H1 (cell line): ENCODE results near the gene SLC35F3. TPM values are rescaled to one million over a fixed set of nuclear protein-coding genes. Genes with fewer than 3 reads are reported as not detected.

Experiments used
- CTCF ChIA-PET: fragments of 300-600 bp; sonication (Branson Sonifier 250); formaldehyde crosslinking; loops from one replicate; lab custom pipeline; 2021; ENCODE audit not compliant: partially characterized antibody; lab: Charles Lee
- POLR2A ChIA-PET: fragments of 300-600 bp; sonication (Branson Sonifier 250); formaldehyde crosslinking; loops from one replicate; lab custom pipeline; 2021; ENCODE audit warnings: inconsistent platforms; ENCODE audit not compliant: partially characterized antibody; lab: Charles Lee
- DNase-seq, 2 experiments: peaks; one replicate each; pipeline versions ENCODE4 v3.0.0 to v3.0.0-alpha.2; 2010 to 2022; ENCODE audit warnings: low spot score in 2 of 2, low read depth in 1 of 2, mixed read lengths in 1 of 2
- FAIRE-seq: peaks from 2 replicates; lab custom pipeline; 2011; peaks lifted over from hg19 to GRCh38; lab: Jason Lieb, UNC
- H2AFZ ChIP-seq: 2 replicates; pipeline ENCODE4 v1.8.1; 2012; ENCODE audit warnings: low read length, inconsistent platforms
- H2AK5ac ChIP-seq: 2 replicates; pipeline ENCODE4 v1.6.1; 2013; ENCODE audit warnings: low read depth, low read length
- H2BK120ac ChIP-seq: replicated peaks from 2 replicates; pipeline ENCODE3; 2013; ENCODE audit warnings: low read depth, low read length, inconsistent platforms
- H2BK12ac ChIP-seq: 2 replicates; pipeline ENCODE4 v1.6.1; 2013; ENCODE audit warnings: low read depth, low read length
- H2BK15ac ChIP-seq: 2 replicates; pipeline ENCODE4 v1.6.1; 2013; ENCODE audit warnings: low read length
- H2BK20ac ChIP-seq: 2 replicates; pipeline ENCODE4 v1.6.1; 2013; ENCODE audit warnings: low read length
- H2BK5ac ChIP-seq: 2 replicates; pipeline ENCODE4 v1.6.1; 2013; ENCODE audit warnings: low read depth, low read length
- H3K14ac ChIP-seq: 2 replicates; pipeline ENCODE4 v1.6.1; 2013; ENCODE audit warnings: inconsistent platforms; ENCODE audit not compliant: insufficient read length
- H3K18ac ChIP-seq: 2 replicates; pipeline ENCODE4 v1.6.1; 2013; ENCODE audit warnings: low read length; ENCODE audit errors: extremely low read depth
- H3K23ac ChIP-seq: 2 replicates; pipeline ENCODE4 v1.6.1; 2013; ENCODE audit warnings: inconsistent platforms; ENCODE audit not compliant: insufficient read length
- H3K23me2 ChIP-seq: 2 replicates; pipeline ENCODE4 v1.6.1; 2013; ENCODE audit warnings: low read depth, low read length
- H3K27ac ChIP-seq: 2 replicates; pipeline ENCODE4 v1.6.1; 2011; ENCODE audit warnings: low read depth, low read length, inconsistent platforms
- H3K27me3 ChIP-seq, 4 experiments: replicated peaks in 1 of 4; 1 replicate in 1 of 4; 2 replicates in 3 of 4; pipeline versions ENCODE4 v1.6.1 to v1.8.1; 2011 to 2013; ENCODE audit warnings: low read length in 3 of 4, mild to moderate bottlenecking in 3 of 4, inconsistent platforms in 2 of 4, mixed read lengths in 2 of 4, moderate library complexity in 1 of 4; ENCODE audit not compliant: control insufficient read depth in 3 of 4, insufficient read depth in 3 of 4; ENCODE audit errors: extremely low read depth in 1 of 4
- H3K36me3 ChIP-seq, 4 experiments: 2 replicates each; pipeline versions ENCODE4 v1.6.1 to v1.8.1; 2011 to 2013; ENCODE audit warnings: mild to moderate bottlenecking in 4 of 4, low read length in 3 of 4, moderate library complexity in 2 of 4, control low read depth in 1 of 4, inconsistent platforms in 1 of 4; ENCODE audit not compliant: insufficient read depth in 4 of 4, control insufficient read depth in 2 of 4
- H3K4ac ChIP-seq: replicated peaks from 2 replicates; pipeline ENCODE3; 2013; ENCODE audit warnings: low read length, low read depth, mixed read lengths, inconsistent platforms; ENCODE audit not compliant: insufficient read length
- H3K4me1 ChIP-seq, 4 experiments: replicated peaks in 1 of 4; 1 replicate in 1 of 4; 2 replicates in 3 of 4; pipeline versions ENCODE4 v1.6.1 to v1.8.1; 2011 to 2013; ENCODE audit warnings: low read length in 3 of 4, inconsistent platforms in 2 of 4, mixed read lengths in 1 of 4; ENCODE audit not compliant: insufficient read depth in 4 of 4, control insufficient read depth in 3 of 4
- H3K4me2 ChIP-seq, 2 experiments: 2 replicates each; pipeline versions ENCODE4 v1.6.1 to v1.8.1; 2011 to 2013; ENCODE audit warnings: low read depth in 2 of 2, low read length in 2 of 2, control low read depth in 1 of 2, inconsistent platforms in 1 of 2, mild to moderate bottlenecking in 1 of 2; ENCODE audit not compliant: insufficient read depth in 1 of 2
- H3K4me3 ChIP-seq, 4 experiments: fragments of 200-600, 300-600 bp in 1 of 4; sonication (generic), shearing (Covaris generic), sonication (Bioruptor Twin) in 1 of 4; 2 replicates each; pipeline versions ENCODE4 v1.5.1 to v1.8.1; 2011 to 2016; ENCODE audit warnings: low read length in 4 of 4, low read depth in 3 of 4, control low read depth in 2 of 4, inconsistent platforms in 2 of 4, mild to moderate bottlenecking in 2 of 4, mixed read lengths in 1 of 4, moderate library complexity in 1 of 4; ENCODE audit not compliant: insufficient read depth in 2 of 4; ENCODE audit errors: extremely low read depth in 1 of 4
- H3K56ac ChIP-seq: replicated peaks from 2 replicates; pipeline ENCODE3; 2013; ENCODE audit warnings: low read depth, mild to moderate bottlenecking, mixed read lengths, low read length, inconsistent platforms; ENCODE audit not compliant: insufficient read length
- H3K79me1 ChIP-seq: 2 replicates; pipeline ENCODE4 v1.6.1; 2013; ENCODE audit warnings: low read depth, low read length, control low read depth
- H3K79me2 ChIP-seq, 2 experiments: 2 replicates each; pipeline versions ENCODE4 v1.6.1 to v1.8.1; 2012 to 2013; ENCODE audit warnings: low read length in 2 of 2, mild to moderate bottlenecking in 2 of 2, inconsistent platforms in 1 of 2; ENCODE audit not compliant: insufficient read depth in 2 of 2, control insufficient read depth in 1 of 2
- H3K9ac ChIP-seq, 4 experiments: replicated peaks in 1 of 4; 1 replicate in 1 of 4; 2 replicates in 3 of 4; pipeline versions ENCODE4 v1.6.1 to v1.8.1; 2011 to 2013; ENCODE audit warnings: low read depth in 3 of 4, low read length in 3 of 4, control low read depth in 2 of 4, mild to moderate bottlenecking in 2 of 4, moderate library complexity in 2 of 4, inconsistent platforms in 1 of 4; ENCODE audit errors: extremely low read depth in 1 of 4
- H3K9me3 ChIP-seq, 2 experiments: 2 replicates each; pipeline versions ENCODE4 v1.6.1 to v1.8.1; 2012 to 2013; ENCODE audit warnings: mild to moderate bottlenecking in 2 of 2, moderate library complexity in 2 of 2, control low read depth in 1 of 2, inconsistent platforms in 1 of 2, low read depth in 1 of 2, low read length in 1 of 2, mixed read lengths in 1 of 2; ENCODE audit not compliant: insufficient read depth in 2 of 2
- H4K20me1 ChIP-seq, 2 experiments: replicated peaks in 1 of 2; 2 replicates each; pipeline versions ENCODE3 to v1.8.1; 2011 to 2013; ENCODE audit warnings: inconsistent platforms in 2 of 2, low read length in 2 of 2, mild to moderate bottlenecking in 1 of 2; ENCODE audit not compliant: insufficient read depth in 2 of 2, control insufficient read depth in 1 of 2
- H4K5ac ChIP-seq: 2 replicates; pipeline ENCODE4 v1.6.1; 2013; ENCODE audit warnings: low read length, low read depth, mixed read lengths, inconsistent platforms; ENCODE audit not compliant: insufficient read length
- H4K8ac ChIP-seq: 2 replicates; pipeline ENCODE4 v1.8.0; 2013; ENCODE audit warnings: mild to moderate bottlenecking, moderate library complexity, low read length, inconsistent platforms; ENCODE audit not compliant: insufficient read depth; ENCODE audit errors: extremely low read depth
- H4K91ac ChIP-seq: replicated peaks from 2 replicates; pipeline ENCODE3; 2013; ENCODE audit warnings: low read length, mixed read lengths, inconsistent platforms; ENCODE audit not compliant: insufficient read length
- BACH1 ChIP-seq: IDR thresholded peaks from 2 replicates; pipeline ENCODE4 v1.6.1; 2012; ENCODE audit warnings: low read length, improper control_type of control experiment
- BRCA1 ChIP-seq: IDR thresholded peaks from 2 replicates; pipeline ENCODE4 v1.6.1; 2012; ENCODE audit warnings: low read depth, low read length, improper control_type of control experiment
- CBX5 ChIP-seq: fragments of 300-800, 300-1000 bp; sonication (generic); IDR thresholded peaks from 2 replicates; pipeline ENCODE4 v1.7.1; 2016; ENCODE audit warnings: antibody characterized with exemption, low read length, low read depth
- CREB1 ChIP-seq: IDR thresholded peaks from 2 replicates; pipeline ENCODE4 v1.6.1; 2012; ENCODE audit warnings: inconsistent platforms
- EGR1 ChIP-seq: IDR thresholded peaks from 2 replicates; pipeline ENCODE4 v1.6.1; 2011; ENCODE audit warnings: low read depth, low read length, borderline replicate concordance
- EP300 ChIP-seq, 2 experiments: IDR thresholded peaks; 1 replicate in 1 of 2; 2 replicates in 1 of 2; pipeline ENCODE4 v1.6.1; 2011 to 2012; ENCODE audit warnings: low read depth in 2 of 2, low read length in 2 of 2, mild to moderate bottlenecking in 2 of 2, borderline replicate concordance in 1 of 2, inconsistent platforms in 1 of 2, moderate library complexity in 1 of 2
- EZH2 ChIP-seq: fragments of 200-600 bp; sonication (generic); IDR thresholded peaks from 2 replicates; pipeline ENCODE4 v1.7.1; 2012; ENCODE audit warnings: low read depth, mild to moderate bottlenecking, moderate library complexity, low read length, inconsistent platforms; ENCODE audit not compliant: severe bottlenecking
- KDM1A ChIP-seq: fragments of 200-600, 300-600 bp; sonication (generic); IDR thresholded peaks from 2 replicates; pipeline ENCODE4 v1.7.1; 2016; ENCODE audit warnings: mild to moderate bottlenecking, low read length, borderline replicate concordance
- MAFK ChIP-seq: IDR thresholded peaks from 2 replicates; pipeline ENCODE4 v1.6.1; 2012; ENCODE audit warnings: low read depth, mild to moderate bottlenecking, improper control_type of control experiment, low read length
- POLR2AphosphoS5 ChIP-seq: IDR thresholded peaks from 2 replicates; pipeline ENCODE4 v1.6.1; 2011; ENCODE audit warnings: low read depth, low read length
- RXRA ChIP-seq: IDR thresholded peaks from 2 replicates; pipeline ENCODE4 v1.6.1; 2011; ENCODE audit warnings: low read depth, mild to moderate bottlenecking, low read length, moderate library complexity; ENCODE audit not compliant: insufficient read depth
- SP2 ChIP-seq: IDR thresholded peaks from 2 replicates; pipeline ENCODE4 v1.6.1; 2012; ENCODE audit warnings: mild to moderate bottlenecking, low read length, inconsistent platforms
- SRF ChIP-seq: IDR thresholded peaks from 2 replicates; pipeline ENCODE4 v1.6.1; 2011; ENCODE audit warnings: mild to moderate bottlenecking, low read depth, low read length, moderate library complexity
- WGBS, 2 experiments: shearing (Covaris generic) in 1 of 2; methylation state at CpG; one replicate each; pipeline versions ENCODE4 v1.1.6 to v1.1.7; 2013 to 2015; ENCODE audit warnings: low lambda C conversion rate in 2 of 2, mixed read lengths in 2 of 2, inconsistent platforms in 1 of 2, low coverage in 1 of 2, missing lambda C conversion rate in 1 of 2; ENCODE audit not compliant: insufficient replicate concordance in 2 of 2, insufficient coverage in 1 of 2, insufficient read length in 1 of 2; ENCODE audit errors: extremely low coverage in 1 of 2, missing lambda C conversion rate in 1 of 2; 5-methylcytosine and 5-hydroxymethylcytosine counted together
- polyA plus RNA-seq, 7 experiments: library from polyadenylated mRNA; depleted of rRNA in 3 of 7; stranded (reverse) in 5 of 7; unstranded in 2 of 7; fragments of >200 nt in 5 of 7; fragments of 200-250 nt in 2 of 7; gene quantifications; 1 replicate in 5 of 7; 2 replicates in 1 of 7; 4 replicates in 1 of 7; pipeline versions ENCODE4 v1.2.1 to v1.2.3, GENCODE V29; 2011 to 2013; ENCODE audit warnings: missing spikeins in 2 of 7, mixed read lengths in 2 of 7
- total RNA-seq: library from RNA; stranded (reverse); fragmentation: NEBNext Ultra II Directional; extraction: Animal tissue kit (Norgen Biotek cat#: 25700); gene quantifications from 2 replicates; pipeline ENCODE4 v1.2.1, GENCODE V29; 2021

The SLC35F3 gene
- total and polyA plus RNA-seq, 2 of the 8 experiments (the other 6 are each of a cell fraction or from before 2014, with no cell fraction given) = 0.78 to 1.2 TPM

DNA sequence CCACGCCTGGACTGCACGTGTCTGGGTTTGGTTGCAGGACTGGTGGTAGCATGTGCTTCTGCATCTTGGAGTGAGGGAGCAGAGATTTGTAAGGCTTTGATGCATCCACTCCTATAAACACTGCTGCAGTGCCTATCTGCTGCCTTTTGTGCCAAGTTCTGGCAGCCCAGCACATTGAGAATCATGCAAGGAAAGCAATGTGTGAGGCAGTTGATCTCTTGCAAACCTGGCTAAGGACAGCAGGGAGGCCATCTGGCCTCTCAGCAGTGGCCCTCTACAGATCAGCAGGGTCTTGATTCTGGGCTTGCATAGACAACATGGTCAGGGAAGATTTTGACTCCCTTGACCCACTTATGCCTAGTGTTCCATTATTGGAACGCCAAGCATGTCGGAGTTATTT lies 387.5 kb downstream of the SLC35F3 start:
- Histone ChIP-seq H4K5ac (no peak overlapping the region), H3K36me3 (no peaks in the 10 kb centered on the region), H3K79me2 (no peaks in the 10 kb centered on the region), H2AK5ac (no peak overlapping the region), H3K79me1 (no peaks in the 10 kb centered on the region), H3K18ac (no peak overlapping the region), H2BK5ac (no peak overlapping the region), H3K4me2 (no peak overlapping the region), H3K23me2 (no peaks in the 10 kb centered on the region), H2BK120ac (no peak overlapping the region), H3K27ac (no peak overlapping the region), H2BK12ac (no peak overlapping the region), H3K27me3 (no peaks in the 10 kb centered on the region), H2AFZ (no peak overlapping the region), H3K23ac (no peak overlapping the region), H4K20me1 (no peaks in the 10 kb centered on the region), H3K9me3 (peaks cover 3 to 7% of the 10 kb centered on the region in 2 experiments; a peak in 1 of 4 replicates), H3K56ac (no peak overlapping the region), H2BK15ac (no peak overlapping the region), H3K4me3 (no peak overlapping the region), H4K91ac (no peak overlapping the region), H3K14ac (no peak overlapping the region), H3K9ac (no peak overlapping the region), H4K8ac (no peak overlapping the region), H3K4me1 (peaks cover 0 to 3% (median 0%) of the 10 kb centered on the region in 4 experiments; a peak in 1 of 7 replicates), H2BK20ac (no peak overlapping the region), H3K4ac (no peak overlapping the region)
- WGBS, 2 experiments = 94% methylated on average over 4 of the region's 4 CpGs; no CpG with 5 or more reads in 1 of the 2 experiments
- FAIRE-seq (no peak), DNase-seq (no peak)
- CTCF ChIA-PET = interaction anchor here (2.9 kb wide), 1 partner anchor 19 kb away, joined by 16 read pairs; no protein-coding TSS in a partner anchor
- POLR2A ChIA-PET = no interaction called here
- TF ChIP-seq BRCA1 = no peak
- no peak for TF ChIP-seq EP300 (IDR thresholded peaks at IDR 0.05; ENCODE audit: borderline replicate concordance in 1 of 2, low read depth in 2 of 2, low read length in 2 of 2)
- TF ChIP-seq RXRA = no peak
- no peak for TF ChIP-seq EZH2
- TF ChIP-seq MAFK = no peak
- TF ChIP-seq CBX5 = no peak
- no peak for TF ChIP-seq CREB1
- no peak for TF ChIP-seq EGR1
- TF ChIP-seq POLR2AphosphoS5 = no peak
- TF ChIP-seq KDM1A = no peak
- no peak for TF ChIP-seq SP2
- no peak for TF ChIP-seq BACH1
- no peak for TF ChIP-seq SRF
